GM21717 (cell line): Measurements from ENCODE around the gene LUC7L.
"Not testable (repeated sequence)": the region's sequence is repeated elsewhere in the genome, so short reads cannot be mapped to it uniquely, and the experiment has no call there.

Experiments
- ATAC-seq: cut with Tn5 transposase; IDR thresholded peaks from one replicate; pipeline ENCODE4 v1.9.1; 2021; ENCODE audit warnings: mild to moderate bottlenecking, moderate library complexity; ENCODE audit not compliant: unreplicated experiment

The LUC7L gene

DNA sequence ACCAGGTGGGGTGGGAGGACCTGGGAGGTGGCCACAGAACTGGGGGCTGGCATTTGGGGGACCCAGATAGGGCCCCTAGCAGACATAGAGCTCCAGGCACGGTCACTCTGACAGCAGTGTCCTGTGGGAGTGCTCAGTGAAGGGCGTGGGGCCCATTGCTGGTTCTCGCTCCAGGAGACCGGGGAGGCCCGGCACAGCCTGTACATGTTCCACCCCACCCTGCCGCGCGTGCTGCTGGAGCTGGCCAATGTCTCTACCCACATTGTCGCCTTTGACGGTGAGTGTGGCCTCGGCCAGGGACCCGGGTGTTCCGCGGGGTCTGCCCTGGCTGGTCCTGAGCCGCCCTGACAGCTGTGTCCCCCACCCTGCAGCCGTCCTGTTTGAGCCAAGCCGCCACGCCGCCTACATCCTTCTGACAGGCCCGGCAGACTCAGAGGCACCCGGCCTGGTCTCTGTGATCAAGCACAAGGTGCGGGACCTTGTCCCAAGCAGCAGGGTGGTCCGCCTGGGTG lies 35.2 kb upstream of the LUC7L start:
- ATAC-seq, result no peak

DNA sequence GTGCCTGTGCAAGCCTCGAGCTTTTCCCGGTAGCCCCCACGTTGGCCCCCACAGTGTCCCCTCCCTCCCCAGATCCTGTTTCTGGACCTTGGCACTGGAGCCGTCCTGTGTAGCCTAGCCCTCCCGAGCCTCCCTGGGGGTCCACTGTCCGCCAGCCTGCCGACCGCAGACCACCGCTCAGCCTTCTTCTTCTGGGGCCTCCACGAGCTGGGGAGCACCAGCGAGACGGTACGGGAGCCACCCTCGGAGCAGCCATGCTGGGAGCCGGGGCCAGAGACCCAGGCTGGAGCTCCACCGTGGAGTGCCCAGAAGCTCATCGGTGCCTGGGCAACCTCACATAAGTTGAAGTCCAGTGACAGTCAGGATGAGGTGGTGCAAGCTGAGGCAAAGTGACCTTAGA lies 34.7 kb upstream of the LUC7L start:
- ATAC-seq, result no peak

DNA sequence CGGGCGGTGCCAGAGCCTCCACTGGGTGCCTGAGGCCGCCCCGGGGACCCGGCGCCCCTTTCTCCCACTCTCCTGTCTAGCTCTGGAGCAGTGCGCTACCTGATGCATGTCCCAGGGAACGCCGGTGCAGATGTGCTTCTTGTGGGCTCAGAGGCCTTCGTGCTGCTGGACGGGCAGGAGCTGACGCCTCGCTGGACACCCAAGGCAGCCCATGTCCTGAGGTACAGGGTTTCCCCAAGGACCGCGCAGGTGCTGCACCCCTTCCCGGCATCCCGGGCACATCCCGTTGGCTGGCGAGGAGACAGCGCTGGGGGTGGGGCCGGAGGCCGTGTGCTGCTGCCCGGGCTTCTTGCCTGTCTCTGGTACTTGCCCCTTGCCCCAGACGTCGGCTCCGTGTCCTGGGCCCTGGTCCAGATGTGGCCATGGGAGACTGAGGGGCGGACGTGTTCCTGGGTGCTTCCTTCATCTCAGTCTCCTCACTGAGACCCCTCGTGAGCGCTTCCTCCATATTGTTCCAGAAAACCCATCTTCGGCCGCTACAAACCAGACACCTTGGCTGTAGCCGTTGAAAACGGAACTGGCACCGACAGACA lies 34.0 kb upstream of the LUC7L start:
- no peak for ATAC-seq

DNA sequence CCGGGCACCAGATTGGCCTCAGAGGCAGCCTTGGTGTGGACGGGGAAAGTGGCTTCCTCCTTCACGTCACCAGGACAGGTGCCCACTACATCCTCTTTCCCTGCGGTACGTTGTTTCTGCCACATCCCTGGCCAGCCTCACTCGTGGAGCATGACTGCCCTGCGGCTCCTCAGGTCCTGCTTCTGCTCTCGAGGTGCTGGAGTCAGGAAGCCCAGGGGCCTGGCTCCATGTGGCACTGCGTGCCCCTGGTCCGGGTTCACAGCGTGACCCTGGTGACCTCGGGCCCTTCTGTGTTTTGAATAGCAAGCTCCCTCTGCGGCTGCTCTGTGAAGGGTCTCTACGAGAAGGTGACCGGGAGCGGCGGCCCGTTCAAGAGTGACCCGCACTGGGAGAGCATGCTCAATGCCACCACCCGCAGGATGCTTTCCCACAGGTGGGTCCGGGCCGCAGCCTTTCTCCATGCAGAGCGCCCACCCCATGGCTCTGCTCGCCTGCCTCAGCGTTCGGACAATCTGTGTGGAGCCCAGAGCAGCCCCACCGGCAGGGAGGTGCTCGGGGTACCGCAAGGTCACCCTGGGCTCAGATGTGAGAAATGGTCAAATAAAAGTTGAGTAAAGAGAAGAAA lies 33.0 kb upstream of the LUC7L start:
- ATAC-seq, result no peak

DNA sequence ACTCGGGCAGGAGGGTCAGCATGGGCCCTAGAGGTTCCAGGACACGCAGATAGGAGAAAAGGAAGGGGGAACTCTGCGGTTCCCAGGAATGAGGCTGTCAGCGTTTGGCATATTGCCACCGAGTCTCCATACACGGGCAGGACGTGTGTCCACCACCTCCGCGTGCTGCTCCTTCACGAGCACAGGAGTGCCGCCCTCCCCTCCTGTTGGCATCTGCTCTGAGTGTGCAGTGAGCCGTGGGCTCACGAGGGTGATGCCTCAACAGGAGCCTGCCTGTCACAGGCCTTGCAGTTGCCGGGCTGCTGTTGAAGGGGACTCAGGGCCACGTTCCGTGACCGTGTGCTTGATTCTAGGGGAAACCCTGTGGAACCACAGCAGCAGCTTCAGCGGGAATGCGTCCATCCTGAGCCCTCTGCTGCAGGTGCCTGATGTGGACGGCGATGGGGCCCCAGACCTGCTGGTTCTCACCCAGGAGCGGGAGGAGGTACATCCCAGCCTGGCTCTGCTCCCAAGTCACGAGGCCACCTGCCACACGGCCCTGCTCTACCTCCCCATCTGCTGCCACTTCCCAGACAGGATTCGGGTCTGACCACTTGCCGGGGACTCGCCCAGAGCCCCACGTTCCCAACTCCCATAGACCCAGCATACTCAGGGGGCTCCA lies 31.9 kb upstream of the LUC7L start:
- ATAC-seq, result no peak

- ATAC-seq, result no peak
Measured at GRCh38 chr16:260326-260725, 31.1 kb upstream of the LUC7L start.

- no peak for ATAC-seq
Measured at GRCh38 chr16:259814-260253, 30.6 kb upstream of the LUC7L start.

DNA sequence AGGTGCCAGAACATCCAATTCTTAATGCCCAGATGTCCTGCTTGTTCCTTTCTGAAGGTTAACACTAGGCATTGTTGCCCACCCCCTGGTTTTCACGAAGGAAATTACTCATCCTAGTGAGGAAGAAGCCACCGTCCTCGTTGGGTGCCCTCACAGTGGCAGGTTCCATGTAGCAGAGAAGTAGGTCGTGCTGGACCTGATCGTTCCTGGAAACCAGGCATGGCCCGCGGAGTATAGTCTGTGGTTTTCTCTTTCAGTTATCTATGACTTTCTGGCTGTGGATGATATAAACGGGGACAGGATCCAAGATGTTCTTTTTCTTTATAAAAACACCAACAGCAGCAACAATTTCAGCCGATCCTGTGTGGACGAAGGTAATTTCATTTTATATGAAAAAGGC lies 30.0 kb upstream of the LUC7L start:
- no peak for ATAC-seq

DNA sequence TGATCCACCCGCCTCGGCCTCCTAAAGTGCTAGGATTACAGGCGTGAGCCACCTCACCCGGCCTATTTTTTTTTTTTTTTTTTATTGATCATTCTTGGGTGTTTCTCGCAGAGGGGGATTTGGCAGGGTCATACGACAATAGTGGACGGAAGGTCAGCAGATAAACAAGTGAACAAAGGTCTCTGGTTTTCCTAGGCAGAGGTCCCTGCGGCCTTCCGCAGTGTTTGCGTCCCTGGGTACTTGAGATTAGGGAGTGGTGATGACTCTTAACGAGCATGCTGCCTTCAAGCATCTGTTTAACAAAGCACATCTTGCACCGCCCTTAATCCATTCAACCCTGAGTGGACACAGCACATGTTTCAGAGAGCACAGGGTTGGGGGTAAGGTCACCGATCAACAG lies 28.8 kb upstream of the LUC7L start:
- ATAC-seq, result not testable (repeated sequence)

- ATAC-seq, result no peak
Measured at GRCh38 chr16:255183-255582, 25.9 kb upstream of the LUC7L start.

GRCh38 chr16:254461-254860 lies 25.2 kb upstream of the LUC7L start:
- ATAC-seq, result no peak

GRCh38 chr16:253833-254232 lies 24.6 kb upstream of the LUC7L start:
- no peak for ATAC-seq

- no peak for ATAC-seq
Measured at GRCh38 chr16:252366-253337, 23.4 kb upstream of the LUC7L start.

- ATAC-seq, result no peak
Measured at GRCh38 chr16:249431-249830, 20.2 kb upstream of the LUC7L start.

GRCh38 chr16:247027-247426 lies 17.8 kb upstream of the LUC7L start:
- ATAC-seq, result no peak

DNA sequence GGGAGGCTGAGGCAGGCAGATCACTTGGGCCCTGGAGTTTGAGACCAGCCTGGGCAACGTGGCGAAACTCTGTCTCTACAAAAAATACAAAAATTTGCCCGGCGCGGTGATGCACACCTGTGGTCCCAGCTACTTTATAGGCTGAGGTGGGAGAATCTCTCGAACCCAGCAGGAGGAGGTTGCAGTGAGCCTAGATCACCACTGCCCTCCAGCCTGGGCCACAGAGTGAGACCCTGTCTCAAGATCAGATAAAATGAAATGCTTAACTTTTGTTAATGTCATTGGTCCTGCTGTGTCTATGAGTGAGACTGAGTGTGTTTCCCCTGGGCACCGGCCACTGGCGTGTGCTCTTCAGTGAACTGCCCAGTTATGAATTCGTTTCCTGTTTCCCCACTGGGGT lies 15.9 kb upstream of the LUC7L start:
- no peak for ATAC-seq

DNA sequence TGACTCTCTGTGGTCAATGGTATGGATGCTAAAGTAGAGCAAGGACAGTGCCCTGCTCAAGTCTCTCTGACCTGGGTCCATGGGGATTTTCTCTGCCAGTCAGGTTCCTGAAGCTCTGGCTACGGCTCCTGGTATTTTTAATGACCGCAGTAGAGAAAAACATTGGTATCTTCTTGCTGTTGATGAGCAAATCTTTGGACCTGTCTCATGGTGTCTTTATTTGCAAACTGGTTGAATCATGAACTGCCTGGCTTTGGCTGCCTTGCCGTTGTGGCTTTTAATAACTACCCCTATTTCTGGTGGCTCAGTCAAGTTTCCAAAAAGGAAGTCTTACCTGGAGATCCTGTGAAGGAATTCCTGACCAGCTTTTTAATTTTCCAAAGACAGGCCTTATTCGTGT lies 14.1 kb upstream of the LUC7L start:
- no peak for ATAC-seq

DNA sequence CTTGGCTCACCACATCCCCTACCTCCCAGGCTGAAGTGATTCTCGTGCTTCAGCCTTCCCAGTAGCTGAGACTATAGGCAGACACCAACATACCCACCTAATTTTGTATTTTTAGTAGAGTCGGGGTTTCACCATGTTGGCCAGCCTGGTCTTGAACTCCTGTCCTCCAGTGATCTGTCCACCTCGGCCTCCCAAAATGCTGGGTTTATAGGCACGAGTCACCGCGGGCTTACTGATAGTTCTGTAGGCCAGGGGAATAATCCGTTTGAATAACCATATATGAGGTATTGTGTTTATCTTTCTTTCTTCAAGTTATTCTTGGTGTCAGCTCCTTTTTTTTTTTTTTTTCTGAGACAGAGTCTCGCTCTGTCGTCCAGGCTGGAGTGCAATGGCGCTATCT lies 13.0 kb upstream of the LUC7L start:
- no peak for ATAC-seq

- ATAC-seq, result no peak
Measured at GRCh38 chr16:240559-240958, 11.3 kb upstream of the LUC7L start.

DNA sequence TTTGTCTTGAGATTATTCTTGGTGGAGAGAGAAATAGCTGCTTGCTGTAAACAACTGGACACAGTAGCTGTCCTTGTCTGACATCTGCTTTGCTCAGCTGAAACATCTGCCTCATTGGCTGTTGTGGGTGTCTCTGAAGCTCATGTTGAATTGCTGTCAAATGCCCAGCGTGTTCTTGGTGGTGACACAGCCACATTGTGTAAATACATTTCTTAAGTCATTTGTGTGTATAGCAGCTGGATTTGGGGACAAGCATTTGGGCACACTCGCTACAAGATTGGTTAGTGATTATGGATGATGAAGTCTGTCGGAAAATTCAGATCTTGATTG lies 10.7 kb upstream of the LUC7L start:
- ATAC-seq, result no peak
